Measurements from ENCODE around the gene SLC28A1. TPM values are rescaled to one million over a fixed set of nuclear protein-coding genes. Genes with fewer than 3 reads are reported as not detected.
"Not testable (repeated sequence)": the region's sequence is repeated elsewhere in the genome, so short reads cannot be mapped to it uniquely, and the experiment has no call there.

The SLC28A1 gene
- total RNA-seq, 1 experiment from 2014 or later, result not detected

DNA sequence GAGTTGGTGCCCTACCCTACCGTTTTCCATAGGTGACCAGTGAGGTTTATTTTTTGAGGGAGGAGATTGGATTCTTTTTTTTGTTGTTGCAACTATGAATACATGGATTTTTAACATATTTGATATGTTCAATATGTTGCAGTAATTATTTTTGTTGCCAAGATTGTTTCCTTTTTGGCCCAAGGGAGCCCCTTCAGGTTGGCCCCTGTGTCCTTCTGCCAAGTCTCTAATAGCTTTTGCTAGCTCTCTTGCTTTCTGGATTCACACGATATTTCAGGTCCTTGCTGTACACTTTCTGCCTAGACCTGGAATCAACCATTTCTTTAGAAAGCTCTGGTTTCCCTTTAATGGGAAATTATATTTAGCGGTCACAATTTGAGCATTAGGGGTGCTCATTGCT, 22.7 kb upstream of the SLC28A1 start:
- DNase-seq (ENCODE audit: low read depth), result no peak

- DNase-seq (ENCODE audit: low read depth), result no peak
Measured at GRCh38 chr15:84862214-84862975, 22.1 kb upstream of the SLC28A1 start.

DNA sequence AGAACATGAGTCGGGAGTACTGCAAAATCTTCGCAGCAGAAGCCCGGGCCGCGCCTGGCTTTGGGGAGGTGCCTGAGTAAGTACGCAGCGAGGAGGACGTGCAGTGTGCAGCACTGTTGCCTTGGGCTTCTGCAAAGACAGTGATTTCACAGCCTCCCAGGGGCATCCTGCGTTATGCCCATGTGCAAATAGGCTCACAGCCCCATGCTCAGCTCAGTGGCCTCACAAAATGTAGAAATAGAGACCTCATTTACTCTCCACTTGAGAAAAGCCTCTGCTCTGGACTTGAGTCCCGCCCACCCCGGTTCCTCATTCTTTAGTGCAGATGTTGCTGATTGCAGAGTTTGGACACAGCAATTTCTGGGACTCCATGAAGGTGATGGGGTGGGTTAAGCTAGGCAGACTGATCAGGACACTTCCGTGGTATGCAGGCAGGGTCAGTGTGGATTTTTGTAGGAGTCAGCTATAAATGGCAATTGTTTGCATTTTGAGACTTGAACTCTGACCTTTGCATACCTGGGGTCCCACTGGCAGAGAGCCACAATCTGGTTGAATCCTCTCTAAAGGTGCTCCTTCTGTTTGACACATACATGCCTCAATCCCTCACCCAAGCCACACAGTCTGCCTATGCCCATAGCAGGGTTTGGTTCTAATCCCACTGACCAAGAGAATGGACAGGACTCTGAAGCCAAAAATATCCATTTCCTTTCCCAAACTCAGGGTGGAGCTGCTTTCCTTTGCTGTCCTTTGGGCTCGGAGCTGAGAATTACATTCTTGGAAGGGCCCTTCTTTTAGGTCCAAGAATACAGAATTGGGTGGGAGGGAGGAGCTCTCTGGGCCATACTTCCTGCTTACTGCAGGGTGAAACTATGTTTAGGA, 20.7 kb upstream of the SLC28A1 start:
- peak; percentile 19 for DNase-seq (ENCODE audit: low read depth)

DNA sequence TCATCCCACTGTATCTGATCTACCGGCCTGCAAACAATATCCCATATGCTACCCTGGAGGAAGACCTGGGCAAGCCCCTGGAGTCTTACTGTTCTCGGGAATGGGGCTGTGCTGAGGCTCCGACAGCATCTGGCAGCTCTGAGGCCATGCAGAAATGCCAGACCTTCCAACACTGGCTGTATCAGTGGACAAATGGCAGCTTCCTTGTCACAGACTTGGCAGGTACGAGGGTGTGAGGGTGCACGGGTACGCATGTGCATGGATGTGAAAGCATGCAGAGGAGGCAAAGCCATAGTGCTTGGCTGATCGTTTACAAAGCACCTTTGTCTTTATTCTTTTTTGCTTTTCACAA, 20.0 kb upstream of the SLC28A1 start:
- no peak for DNase-seq (ENCODE audit: low read depth)

GRCh38 chr15:84865074-84865569, 19.3 kb upstream of the SLC28A1 start:
- DNase-seq (ENCODE audit: low read depth), result no peak

DNA sequence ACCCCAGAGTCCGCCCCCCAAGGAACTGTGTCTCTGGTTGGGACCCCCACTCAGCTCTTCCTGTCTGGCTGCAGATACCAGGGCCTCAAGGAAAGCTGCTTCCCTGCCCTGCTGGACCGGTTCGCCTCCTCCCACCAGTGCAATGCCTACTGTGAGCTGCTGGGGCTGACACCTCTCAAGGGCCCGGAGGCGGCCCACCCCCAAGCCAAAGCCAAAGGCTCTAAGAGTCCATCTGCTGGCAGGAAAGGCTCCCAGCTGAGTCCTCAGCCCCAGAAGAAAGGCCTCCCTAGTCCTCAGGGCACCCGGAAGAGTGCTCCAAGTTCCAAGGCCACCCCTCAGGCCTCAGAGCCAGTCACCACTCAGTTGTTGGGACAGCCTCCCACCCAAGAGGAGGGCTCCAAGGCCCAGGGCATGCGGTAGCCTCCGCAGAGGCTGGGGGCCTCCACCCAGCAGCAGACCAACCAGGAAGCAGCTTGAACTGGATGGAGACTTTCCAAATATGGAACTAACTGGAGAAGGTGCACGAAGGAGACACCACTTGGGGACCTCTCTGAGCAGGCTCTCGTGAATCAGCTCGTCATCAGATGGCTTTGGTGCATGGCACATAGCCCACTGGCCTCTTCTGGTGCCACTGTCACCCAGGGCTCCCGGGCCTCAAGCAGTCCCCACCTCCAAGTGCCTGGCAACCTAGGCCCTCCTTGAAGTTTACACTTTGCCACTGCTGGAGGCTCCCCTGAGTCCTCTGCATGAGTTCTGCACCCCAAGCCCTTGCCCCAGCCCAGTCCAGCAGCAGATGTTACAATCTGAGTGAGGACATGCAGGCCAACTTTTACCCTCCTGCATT, 16.2 kb upstream of the SLC28A1 start:
- DNase-seq (ENCODE audit: low read depth), result no peak

DNA sequence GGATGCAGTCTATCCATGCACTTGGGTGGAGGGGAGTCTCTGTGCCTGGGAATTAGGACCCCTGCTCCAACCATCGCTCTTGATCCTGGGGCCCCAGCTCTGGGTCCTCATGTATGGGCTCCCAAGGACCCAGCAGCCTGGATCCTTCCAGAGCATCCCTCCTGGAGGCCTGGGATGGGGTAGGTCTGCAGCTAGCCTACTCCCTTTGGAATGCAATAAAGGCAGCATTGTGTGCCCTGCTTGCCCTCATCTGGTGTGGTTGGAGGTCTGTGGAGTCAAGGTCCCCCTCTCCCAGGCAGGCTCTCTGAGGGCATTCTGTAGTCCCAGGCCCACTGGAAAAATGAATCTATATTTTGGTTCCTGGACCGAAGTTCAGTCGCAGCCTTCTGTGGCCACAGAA, 15.0 kb upstream of the SLC28A1 start:
- no peak for DNase-seq (ENCODE audit: low read depth)

- no peak for DNase-seq (ENCODE audit: low read depth)
Measured at GRCh38 chr15:84871428-84871985, 13.0 kb upstream of the SLC28A1 start.

GRCh38 chr15:84872009-84872910, 12.2 kb upstream of the SLC28A1 start:
- DNase-seq (ENCODE audit: low read depth), result peak; percentile 21

GRCh38 chr15:84873997-84874396, 10.5 kb upstream of the SLC28A1 start:
- DNase-seq (ENCODE audit: low read depth), result no peak

DNA sequence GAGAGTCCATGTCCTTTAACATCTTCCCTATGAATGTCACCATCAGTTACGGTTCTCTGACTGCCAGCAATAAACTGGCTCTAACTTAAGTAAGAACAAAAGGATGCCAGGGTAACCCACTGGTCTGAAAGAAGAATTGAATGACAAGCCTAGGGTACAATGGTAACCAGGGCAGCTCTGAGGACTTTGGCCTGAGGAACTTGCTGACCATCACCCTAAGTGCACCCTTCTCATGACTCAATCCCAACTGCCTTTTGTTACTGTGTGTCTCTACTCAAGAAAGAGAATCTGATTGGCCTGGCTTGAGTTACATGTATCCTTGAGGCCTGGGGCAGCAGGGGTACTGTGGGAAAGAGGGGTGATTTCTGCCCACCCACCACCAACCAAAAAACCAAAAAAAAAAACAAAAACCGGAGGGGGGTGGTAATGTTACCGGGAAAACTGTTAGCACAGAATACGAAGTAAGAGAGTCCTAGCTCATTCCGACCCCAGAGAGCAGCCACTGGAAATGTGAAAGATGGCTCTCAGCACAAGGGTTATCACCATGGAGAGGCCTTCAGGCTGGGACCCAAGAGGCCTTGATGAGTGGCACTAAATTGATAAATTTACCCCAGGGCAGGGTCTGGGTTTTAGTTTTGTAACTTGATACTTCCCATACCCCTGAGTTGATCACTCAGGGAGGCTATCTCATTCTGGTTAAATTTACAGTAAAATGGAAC, 9.3 kb upstream of the SLC28A1 start:
- DNase-seq (ENCODE audit: low read depth), result no peak

- DNase-seq (ENCODE audit: low read depth), result no peak
Measured at GRCh38 chr15:84876269-84876668, 8.2 kb upstream of the SLC28A1 start.

GRCh38 chr15:84877701-84878100, 6.8 kb upstream of the SLC28A1 start:
- DNase-seq (ENCODE audit: low read depth), result not testable (repeated sequence)

DNA sequence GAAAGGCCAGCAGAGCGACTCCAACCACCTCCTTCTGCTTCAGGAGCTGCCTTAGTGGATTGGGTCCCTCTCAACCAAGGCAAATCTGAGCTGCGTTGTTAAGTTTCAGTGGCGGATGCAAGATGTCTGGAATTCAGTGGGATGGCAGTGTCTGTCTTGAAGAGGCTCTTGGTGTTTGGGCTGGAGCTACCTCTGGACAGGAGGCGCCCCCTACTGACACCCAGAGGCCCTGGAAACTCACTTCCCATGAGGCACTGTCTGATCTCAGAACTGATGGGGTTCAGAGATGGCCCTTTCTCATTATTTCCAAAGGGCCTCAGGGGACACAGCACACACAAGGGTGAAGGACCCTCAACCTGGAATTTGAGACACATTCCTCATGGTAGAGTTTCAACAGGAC, 6.0 kb upstream of the SLC28A1 start:
- peak; percentile 52 for DNase-seq (ENCODE audit: low read depth)

DNA sequence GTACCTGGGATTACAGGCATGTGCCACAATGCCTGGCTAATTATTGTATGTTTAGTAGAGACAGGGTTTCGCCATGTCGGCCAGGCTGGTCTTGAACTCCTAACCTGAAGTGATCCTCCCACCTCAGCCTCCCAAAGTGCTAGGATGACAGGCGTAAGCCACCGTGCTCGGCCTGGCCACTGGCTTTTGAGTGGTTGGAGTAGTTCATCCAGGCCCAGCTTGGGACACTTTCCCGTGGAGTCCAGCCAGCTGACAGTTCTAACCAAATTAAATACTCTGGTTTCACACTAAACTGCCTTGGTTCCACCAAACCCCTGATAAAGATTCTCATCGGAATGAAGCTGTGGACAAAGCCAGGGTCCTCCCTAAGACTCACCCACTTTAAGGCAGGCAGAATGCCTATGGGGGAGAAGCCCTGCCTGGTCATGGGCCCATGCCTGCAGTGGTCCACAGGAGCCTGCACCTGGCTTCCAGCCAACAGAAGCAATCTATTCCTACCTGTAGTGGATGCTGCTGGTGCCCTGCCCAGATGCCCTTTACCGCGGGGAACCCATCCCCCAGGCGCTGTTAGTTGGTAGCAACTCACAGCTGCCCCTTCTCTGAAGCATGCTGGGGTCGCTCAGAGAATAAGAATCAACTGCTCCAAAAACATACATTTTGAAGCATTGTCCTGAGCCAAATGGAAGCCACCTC, 5.2 kb upstream of the SLC28A1 start:
- DNase-seq (ENCODE audit: low read depth), result no peak

DNA sequence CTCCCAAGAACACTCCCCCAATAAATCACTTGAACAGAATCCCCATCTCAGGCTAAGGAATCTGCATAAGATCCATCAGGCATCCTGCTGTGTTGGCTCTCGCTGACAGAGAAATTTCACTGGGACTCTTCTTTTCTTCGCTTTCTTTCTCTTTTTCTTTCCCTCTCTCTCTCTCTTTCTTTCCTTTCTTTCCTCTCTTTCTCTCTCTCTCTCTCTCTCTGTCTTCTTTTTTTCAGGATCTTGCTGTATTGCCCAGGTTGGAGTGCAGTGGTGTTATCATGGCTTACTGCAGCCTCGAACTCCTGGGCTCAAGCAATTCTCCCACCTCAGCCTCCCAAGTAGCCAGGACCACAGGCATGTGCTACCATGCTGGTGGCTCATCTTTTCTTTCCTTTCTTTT, 4.5 kb upstream of the SLC28A1 start:
- no peak for DNase-seq (ENCODE audit: low read depth)

DNA sequence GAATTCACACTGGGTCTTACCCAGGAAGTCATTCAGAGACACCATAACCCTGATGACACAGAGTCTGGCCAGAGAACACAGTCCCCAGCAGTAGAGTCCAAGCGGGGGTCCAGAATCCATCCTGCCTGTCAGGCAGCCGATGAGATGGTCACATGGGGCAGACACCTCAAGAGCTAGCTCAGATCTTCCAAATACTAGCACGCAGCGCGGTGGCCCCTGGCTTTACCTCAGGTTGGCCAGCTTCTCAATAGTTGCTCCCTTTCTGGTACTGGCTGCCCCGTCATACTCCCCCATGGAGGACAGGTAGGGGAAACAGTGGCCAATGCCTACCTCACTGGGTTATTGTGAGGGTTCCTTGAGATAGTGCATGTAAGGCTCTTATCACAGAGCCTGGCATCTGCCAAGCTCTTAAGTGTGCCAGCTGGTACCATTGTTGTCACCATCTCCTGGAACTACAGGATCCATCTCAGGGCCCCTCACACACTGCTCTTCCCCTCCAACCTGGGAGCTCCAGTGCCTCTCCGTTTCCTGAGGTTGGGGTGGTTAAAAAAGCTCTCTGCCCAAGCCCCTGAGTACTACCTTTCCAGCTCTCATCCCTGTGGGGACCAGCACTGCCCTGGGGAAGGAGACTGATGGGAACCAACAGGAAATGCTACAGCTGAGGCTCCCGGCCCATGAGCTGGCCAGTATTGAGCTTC, 3.5 kb upstream of the SLC28A1 start:
- DNase-seq (ENCODE audit: low read depth), result no peak

GRCh38 chr15:84881520-84881830, 3.0 kb upstream of the SLC28A1 start:
- DNase-seq (ENCODE audit: low read depth), result no peak

GRCh38 chr15:84883466-84883865, 996 bp upstream of the SLC28A1 start:
- no peak for DNase-seq (ENCODE audit: low read depth)

All from M059J (cell line).